GM12874 (cell line): ENCODE data around the gene LBH.

Experiments used
- CTCF ChIP-seq: IDR thresholded peaks from 2 replicates; pipeline ENCODE4 v1.5.1; 2011; ENCODE audit warnings: low read depth, mild to moderate bottlenecking, control low read depth, low read length, moderate library complexity; ENCODE audit not compliant: insufficient read depth

LBH gene

GRCh38 chr2:30262716-30263309 lies 31.5 kb downstream of the LBH start:
- no peak for TF ChIP-seq CTCF

GRCh38 chr2:30264274-30264673 lies 32.9 kb downstream of the LBH start:
- TF ChIP-seq CTCF = no peak

- TF ChIP-seq CTCF = no peak
Observed at GRCh38 chr2:30265052-30266015, 34.0 kb downstream of the LBH start.

GRCh38 chr2:30266051-30266621 lies 34.8 kb downstream of the LBH start:
- no peak for TF ChIP-seq CTCF

- TF ChIP-seq CTCF = no peak
Observed at GRCh38 chr2:30266705-30267104, 35.4 kb downstream of the LBH start.

- no peak for TF ChIP-seq CTCF
Observed at GRCh38 chr2:30267161-30267975, 36.0 kb downstream of the LBH start.
